Activated naive CD4-positive, alpha-beta T cell treated with anti-CD3 and anti-CD28 coated beads, Interleukin-2, amount 50 U/mL, for 72 hours (primary cell): ENCODE measurements around the gene MXD4. TPM values are rescaled to one million over a fixed set of nuclear protein-coding genes. Genes with fewer than 3 reads are reported as not detected.
A peak's percentile ranks its signal among the peaks of the same experiment; 100 is the strongest.
"Not testable (repeated sequence)": the region's sequence is repeated elsewhere in the genome, so short reads cannot be mapped to it uniquely, and the experiment has no call there.

ENCODE experiments used
- ATAC-seq, 2 donors: fragments of 150-1000 bp; cut with Tn5 transposase; 2 replicates each; pipeline ENCODE4 v1.10.0; 2021; ENCODE audit warnings: mild to moderate bottlenecking in 2 of 2, moderate library complexity in 2 of 2
- DNase-seq, 2 donors: peaks; one replicate each; pipeline ENCODE4 v3.0.0; 2021 to 2022; ENCODE audit warnings: low spot score in 2 of 2
- H3K27ac Mint-ChIP-seq, 2 donors: one replicate each; pipeline ENCODE4 v1.8.0; 2022; ENCODE audit warnings: mild to moderate bottlenecking in 2 of 2, mixed read lengths in 2 of 2
- H3K36me3 Mint-ChIP-seq, 2 donors: one replicate each; pipeline ENCODE4 v1.8.0; 2022; ENCODE audit warnings: mixed read lengths in 2 of 2
- H3K9me3 Mint-ChIP-seq, 2 donors: one replicate each; pipeline ENCODE4 v1.8.0; 2022; ENCODE audit warnings: mixed read lengths in 2 of 2
- total RNA-seq, 2 donors: library from RNA; stranded (reverse); gene quantifications; one replicate each; pipeline ENCODE4 v1.2.3, GENCODE V29; 2022

The MXD4 gene
- total RNA-seq, 2 donors from 2014 or later: 5.1 to 10.6 TPM

DNA sequence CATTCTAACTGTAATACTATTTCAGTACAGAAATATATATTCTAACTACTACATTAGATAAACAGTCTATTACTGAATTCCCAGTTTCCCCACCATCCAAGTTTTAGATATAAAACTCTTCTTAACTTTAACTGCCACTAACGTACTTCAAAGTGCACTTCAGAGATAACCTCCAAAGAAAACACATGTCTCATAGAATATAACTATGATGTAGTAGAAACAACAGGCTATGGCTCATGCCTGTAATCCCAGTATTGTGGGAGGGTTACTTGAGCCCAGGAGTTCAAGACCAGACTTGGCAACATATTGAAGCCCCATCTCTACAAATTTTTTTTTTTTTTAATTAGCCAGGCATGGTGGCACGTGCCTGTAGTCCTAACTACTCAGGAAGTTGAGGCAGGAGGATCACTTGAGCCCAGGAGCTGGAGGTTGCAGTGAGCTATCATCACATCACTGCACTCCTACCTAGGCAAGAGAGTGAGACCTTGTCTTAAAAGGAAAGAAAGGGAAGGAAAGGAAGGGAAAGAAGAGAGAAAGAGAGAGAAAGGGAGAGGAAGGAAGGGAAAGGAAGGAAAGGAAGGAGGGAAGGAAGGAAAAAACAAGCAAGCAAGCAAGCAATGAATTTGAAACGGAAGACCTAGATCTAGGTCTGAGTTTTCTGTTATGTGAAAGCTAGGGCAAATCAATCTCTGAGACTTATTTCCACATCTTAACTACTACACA lies 24.8 kb downstream of the MXD4 start:
- H3K27ac Mint-ChIP-seq: peak overlapping the region; percentile 33 to 45
- DNase-seq: no peak
- ATAC-seq: no peak

DNA sequence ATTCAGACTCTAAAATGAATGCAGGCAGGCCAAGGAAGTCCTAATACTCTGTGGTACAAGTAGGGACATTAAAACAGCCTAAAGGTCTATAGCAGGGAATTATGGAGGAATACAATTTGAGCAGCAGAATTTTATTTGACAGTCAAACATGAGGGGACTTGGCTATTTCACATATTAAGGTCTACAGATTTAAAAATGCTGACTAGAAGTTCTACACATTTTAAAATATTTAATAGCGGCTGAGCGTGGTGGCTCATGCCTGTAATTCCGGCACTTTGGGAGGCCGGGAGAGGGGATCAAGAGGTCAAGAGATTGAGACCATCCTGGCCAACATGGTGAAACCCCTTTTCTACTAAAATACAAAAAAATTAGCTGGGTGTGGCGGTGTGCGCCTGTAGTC lies 30.8 kb downstream of the MXD4 start:
- no peak for ATAC-seq
- Mint-ChIP-seq H3K9me3 (no peaks in the 10 kb centered on the region), H3K27ac (no peak overlapping the region)

More for the DNA sequence above, 24.8 kb downstream of the MXD4 start:
- Mint-ChIP-seq H3K9me3 (no peaks in the 10 kb centered on the region), H3K36me3 (peaks cover 18 to 32% of the 10 kb centered on the region in 2 donors)

DNA sequence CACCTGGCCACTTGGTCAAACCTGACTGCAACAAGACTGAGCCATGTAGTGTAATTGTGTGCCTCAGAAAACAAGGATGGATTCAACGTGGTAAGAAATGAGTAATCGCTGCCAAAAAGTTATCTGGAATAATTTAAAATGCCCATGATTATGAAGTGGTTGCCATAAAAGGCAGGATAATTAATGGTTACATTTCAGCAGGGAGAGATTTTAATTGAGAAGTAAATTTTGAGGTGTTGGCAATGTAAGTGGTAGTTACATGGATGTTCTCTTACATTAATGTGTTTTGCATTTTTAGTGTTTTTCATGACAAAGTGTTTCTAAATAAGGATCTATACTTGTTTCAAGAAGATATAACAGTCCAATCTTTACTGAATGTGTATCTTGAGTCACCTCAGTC lies 35.6 kb downstream of the MXD4 start:
- ATAC-seq: no peak
- no peak for DNase-seq
- H3K36me3 Mint-ChIP-seq: no peaks in the 10 kb centered on the region
- H3K27ac Mint-ChIP-seq: peak overlapping the region in 1 of 2 donors; percentile 4
- no peaks in the 10 kb centered on the region for H3K9me3 Mint-ChIP-seq

More for the DNA sequence above, 30.8 kb downstream of the MXD4 start:
- peaks cover 0 to 5% of the 10 kb centered on the region in 2 donors for H3K36me3 Mint-ChIP-seq
- no peak for DNase-seq

DNA sequence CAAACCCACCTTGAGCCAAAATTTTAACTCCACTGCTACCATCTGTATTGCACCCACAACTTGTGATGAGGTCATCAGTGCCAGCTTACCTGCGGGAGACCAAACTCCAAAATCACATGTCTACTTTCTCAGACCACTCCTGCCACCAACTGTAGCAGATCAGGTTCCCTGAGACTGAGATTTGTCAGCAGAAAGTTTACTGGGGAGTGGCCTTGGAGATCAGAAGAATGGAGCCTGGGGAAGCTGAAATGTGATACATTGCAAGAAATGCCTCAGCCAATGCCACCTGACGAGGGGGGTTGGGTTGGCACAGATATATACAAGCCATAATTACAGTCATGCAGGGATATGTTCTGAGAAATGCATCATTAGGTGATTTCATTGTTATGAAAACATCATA lies 39.1 kb downstream of the MXD4 start:
- ATAC-seq (no peak), DNase-seq (no peak)
- no peaks in the 10 kb centered on the region for H3K9me3 Mint-ChIP-seq
- H3K36me3 Mint-ChIP-seq: no peaks in the 10 kb centered on the region
- peak overlapping the region in 1 of 2 donors; percentile 55 for H3K27ac Mint-ChIP-seq

DNA sequence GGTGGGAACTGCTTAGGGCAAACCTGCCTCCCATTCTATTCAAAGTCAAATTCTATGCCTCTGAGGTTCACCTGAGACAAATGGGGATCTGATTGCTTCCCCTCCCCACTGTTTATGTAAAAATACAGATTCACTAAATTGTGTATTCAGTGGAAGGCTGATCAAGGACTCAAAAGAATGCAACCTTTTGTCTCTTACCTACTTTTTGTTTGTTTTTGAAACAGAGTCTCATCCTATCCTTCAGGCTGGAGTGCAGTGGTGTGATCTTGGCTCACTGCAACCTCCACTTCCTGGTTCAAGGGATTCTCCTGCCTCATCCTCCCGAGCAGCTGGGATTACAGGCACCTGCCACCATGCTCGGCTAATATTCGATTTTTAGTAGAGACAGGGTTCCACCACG lies 40.5 kb downstream of the MXD4 start:
- H3K9me3 Mint-ChIP-seq, ATAC-seq, H3K27ac Mint-ChIP-seq, DNase-seq, H3K36me3 Mint-ChIP-seq: not testable (repeated sequence)

DNA sequence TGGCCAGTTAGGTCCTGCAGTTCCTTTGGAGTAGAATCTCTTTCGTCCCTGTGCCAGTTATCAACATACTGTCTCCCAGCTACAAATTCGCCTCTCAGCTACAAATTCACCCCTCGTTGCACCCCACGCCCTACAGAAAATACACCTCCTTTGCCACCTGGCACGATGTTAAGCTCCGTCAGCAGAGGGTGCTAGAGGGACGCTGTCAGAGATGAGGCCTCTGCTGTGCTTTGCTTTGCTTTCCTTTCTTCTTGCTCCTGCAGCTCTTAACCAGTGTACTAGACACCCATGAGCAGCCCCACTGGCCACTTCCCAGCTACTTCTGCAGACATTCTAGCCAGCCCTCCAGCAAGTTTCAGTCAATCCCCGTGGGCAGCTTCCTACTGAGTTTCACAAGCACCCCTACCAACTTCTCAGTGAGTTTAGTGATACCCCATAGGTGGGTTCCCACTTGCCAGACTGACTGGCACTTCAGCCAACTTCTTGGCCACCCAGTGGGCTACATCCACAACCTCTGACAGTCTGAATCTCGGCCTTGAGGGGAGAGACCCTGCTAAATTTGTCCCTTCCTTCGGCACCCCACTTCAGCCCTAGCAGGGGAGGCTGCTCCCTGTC lies 41.8 kb downstream of the MXD4 start:
- H3K9me3 Mint-ChIP-seq: no peaks in the 10 kb centered on the region
- no peak overlapping the region for H3K27ac Mint-ChIP-seq
- H3K36me3 Mint-ChIP-seq: no peaks in the 10 kb centered on the region
- DNase-seq (peak; percentile 70 to 84), ATAC-seq (peak; percentile 86 to 87)

DNA sequence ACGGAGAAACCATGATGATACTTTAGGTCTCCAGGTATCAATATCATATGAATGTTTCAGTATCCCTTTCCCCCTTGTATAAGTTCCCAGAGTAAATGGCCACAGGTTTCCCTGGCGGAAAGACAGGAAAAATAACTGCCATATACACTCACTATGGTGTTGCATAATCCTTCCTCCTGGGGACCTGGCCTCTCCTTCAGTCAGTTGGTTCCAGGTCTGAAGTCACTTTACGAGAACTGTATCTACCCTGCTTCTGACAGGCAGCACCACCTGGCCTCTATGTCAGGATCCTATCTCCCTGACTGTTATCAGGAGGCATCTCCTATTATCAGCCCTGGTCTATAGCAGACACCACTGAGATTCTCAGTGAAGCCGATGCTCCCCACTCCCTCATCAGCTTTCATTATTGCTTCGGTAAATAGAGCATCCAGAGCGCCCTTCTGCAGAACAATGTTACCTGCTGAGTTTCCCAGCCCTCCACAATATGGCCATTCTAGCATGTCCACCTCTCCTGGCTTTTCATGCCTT lies 42.6 kb downstream of the MXD4 start:
- DNase-seq: no peak
- no peaks in the 10 kb centered on the region for H3K9me3 Mint-ChIP-seq
- no peak for ATAC-seq
- no peak overlapping the region for H3K27ac Mint-ChIP-seq
- H3K36me3 Mint-ChIP-seq: no peaks in the 10 kb centered on the region

DNA sequence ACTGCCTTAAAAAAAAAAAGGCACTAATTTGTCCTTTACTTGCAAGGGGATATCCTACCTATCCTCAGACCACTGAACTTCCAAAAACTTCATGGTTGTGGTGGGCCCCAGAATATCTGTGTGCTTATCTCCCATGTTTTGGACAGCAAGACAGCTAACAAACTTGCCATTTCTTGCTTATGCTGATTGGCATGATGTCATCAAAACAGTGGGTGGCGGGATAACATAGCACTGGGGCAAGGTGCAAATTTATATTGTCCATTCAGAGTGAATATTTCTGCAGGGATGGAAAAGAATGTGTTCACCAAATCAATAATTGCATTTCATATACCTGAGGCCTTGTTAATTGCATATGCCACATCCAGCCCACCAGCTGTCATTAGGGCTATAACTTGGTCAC lies 43.5 kb downstream of the MXD4 start:
- DNase-seq: no peak
- Mint-ChIP-seq H3K9me3 (no peaks in the 10 kb centered on the region), H3K27ac (no peak overlapping the region), H3K36me3 (no peaks in the 10 kb centered on the region)
- no peak for ATAC-seq

DNA sequence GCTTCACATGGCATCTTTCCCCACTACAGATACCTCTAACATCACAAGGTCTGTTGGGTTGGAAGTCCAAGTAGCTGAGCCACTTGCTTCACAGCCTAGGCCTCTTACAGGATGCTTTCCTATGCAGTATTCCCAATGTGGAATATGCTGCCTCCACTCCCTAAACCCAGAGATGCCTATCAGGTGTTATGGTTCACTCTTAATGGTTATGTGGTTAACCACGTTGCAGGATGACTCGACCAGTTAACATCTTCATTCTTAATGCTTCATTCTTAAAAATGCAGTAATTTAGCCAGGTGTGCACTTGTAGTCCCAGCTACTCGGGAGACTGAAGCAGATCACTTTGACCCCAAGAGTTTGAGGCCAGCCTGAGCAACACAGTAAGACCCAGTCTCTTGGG lies 44.2 kb downstream of the MXD4 start:
- Mint-ChIP-seq H3K9me3 (no peaks in the 10 kb centered on the region), H3K27ac (peak overlapping the region in 1 of 2 donors; percentile 46), H3K36me3 (no peaks in the 10 kb centered on the region)
- DNase-seq (no peak), ATAC-seq (peak in 1 of 2 donors; percentile 25)

DNA sequence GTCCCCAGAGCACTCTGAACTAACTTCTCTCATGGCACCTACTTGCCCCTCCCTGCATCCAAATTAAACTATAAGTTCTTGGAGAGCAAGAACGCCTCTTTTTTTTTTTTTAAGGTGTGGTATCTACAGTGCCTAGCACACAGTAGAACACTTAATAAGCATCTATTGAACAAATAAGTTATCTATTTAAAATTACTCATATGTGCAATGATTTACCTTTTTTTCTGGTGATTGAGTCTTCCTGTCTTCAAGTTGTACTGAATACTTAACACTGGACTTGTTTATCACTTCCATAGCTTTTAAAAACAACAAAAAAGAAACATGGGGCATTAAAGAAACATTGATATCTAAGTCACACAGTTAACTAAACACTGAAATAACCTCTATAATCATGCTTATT lies 49.1 kb downstream of the MXD4 start:
- Mint-ChIP-seq H3K9me3 (no peaks in the 10 kb centered on the region), H3K27ac (no peak overlapping the region), H3K36me3 (no peaks in the 10 kb centered on the region)
- DNase-seq (no peak), ATAC-seq (no peak)

DNA sequence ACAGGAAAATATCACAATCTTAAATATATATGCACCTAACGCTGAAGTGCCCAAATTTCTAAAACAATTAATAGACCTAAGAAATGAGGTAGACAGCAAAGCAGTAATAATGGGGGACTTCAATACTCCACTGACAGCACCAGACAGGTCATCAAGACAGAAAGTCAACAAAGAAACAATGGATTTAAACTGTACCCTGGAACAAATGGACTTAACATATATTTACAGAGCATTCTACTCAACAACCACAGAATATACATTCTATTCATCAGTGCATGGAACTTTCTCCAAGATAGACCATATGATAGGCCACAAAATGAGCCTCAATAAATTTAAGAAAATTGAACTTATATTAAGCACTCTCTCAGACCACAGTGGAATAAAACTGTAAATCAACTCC lies 59.1 kb downstream of the MXD4 start:
- H3K27ac Mint-ChIP-seq, ATAC-seq, H3K36me3 Mint-ChIP-seq, H3K9me3 Mint-ChIP-seq, DNase-seq: not testable (repeated sequence)

Other genes starting within 250 kb of the MXD4 start
- under 1 TPM in 1 of 2 donors, not detected in 1; 0.99 TPM for gene NAT8L, start 202.8 kb downstream of the MXD4 start, total RNA-seq
- 10 to 100 TPM; 22.1 to 24.9 TPM for gene HAUS3, start 20.0 kb downstream of the MXD4 start, total RNA-seq
- gene POLN, start 20.0 kb downstream of the MXD4 start, total RNA-seq: 1 to 10 TPM; 1.8 to 7.3 TPM
- gene ZFYVE28, start 156.5 kb upstream of the MXD4 start, total RNA-seq: 1 to 10 TPM; 2.7 to 9.9 TPM
- gene CFAP99, start 156.8 kb upstream of the MXD4 start, total RNA-seq: not detected
- gene RNF4, start 207.0 kb upstream of the MXD4 start, total RNA-seq: 10 to 100 TPM; 76.0 to 91.1 TPM